ENCODE measurements around the gene NOL4L.
"Not testable (repeated sequence)": the region's sequence is repeated elsewhere in the genome, so short reads cannot be mapped to it uniquely, and the experiment has no call there.

The NOL4L gene

DNA sequence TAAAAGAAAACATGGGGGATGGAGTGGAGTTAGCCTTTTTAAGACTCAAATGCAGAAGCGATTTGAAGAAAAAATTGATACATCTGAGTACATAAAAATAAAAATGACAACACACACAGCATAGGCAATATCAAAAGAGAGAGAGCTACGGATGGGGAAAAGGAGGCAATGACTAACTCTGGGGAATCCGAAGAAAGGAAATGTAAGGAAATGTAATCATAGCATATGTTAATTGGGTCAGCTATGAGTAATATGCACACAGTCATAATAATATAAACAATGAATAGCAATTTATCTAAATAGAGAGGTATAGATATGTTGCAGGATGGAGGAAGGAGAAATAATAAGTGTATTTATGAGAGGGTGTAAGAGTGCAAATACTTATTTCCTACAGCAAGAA is 83.4 kb downstream of the NOL4L start:
- no peak for DNase-seq

DNA sequence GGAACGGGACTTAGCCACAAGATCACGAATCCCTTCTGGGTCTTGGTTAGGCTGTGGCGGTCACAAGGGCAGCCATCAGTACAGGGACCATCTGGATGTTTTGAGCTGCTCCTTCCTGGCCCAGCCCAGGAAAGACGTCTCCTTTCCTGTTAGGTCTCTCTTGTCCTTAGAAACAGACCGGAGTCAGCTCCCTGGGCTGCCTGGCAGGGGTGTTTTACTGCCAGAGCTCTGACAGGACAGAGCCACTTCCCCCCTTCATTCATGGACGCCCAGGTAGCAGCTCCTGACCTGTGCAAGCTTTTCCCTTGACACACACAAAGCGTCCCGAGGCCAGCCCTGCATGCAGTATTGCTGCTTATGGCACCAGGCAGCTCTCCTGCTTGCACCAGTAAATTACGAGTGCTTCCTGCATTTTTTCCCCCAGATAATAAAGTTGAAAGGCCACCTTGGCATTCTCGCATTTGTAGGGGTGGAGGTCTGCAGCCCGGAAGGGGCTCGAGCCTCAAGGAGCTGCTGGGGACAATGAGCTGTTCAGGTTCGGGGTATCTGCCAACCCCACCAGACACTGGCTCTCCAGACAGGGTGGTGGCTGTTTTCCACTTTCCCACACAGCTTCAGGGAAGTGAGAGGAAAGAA is 87.4 kb downstream of the NOL4L start:
- no peak for DNase-seq

DNA sequence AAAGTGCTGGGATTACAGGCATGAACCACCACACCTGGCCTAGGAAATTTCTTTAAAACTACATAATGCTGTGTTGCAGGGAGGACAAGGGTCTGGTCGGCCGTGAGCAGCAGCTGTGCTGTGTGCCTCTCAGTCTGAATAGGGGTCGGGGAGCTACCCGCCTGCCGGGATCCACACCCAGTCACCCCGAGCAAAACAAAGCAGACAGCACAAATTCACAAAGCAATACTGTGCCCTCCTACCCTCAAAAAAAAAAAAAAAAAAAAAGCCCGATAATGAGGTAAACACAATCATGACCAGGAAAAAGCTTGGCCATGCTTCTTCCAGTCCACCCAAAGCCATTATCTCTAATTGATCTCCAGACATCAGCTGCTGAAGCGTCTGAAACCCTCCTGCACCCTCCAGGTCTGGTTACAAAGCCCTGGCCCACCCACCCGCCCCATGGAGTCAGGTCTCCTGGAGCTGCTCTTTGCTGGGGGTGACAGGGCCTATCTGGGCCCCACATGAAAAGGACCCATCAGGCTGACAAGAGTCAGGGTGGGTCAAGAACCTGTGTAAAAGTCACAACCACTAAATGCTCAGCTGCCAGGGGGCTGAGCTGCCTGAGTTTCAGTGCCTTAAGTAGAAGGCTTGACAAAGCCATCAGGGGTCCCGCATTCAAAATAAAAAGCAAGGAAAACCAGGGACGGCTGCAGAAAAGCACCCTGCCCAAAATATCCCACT is 88.2 kb downstream of the NOL4L start:
- no peak for DNase-seq

DNA sequence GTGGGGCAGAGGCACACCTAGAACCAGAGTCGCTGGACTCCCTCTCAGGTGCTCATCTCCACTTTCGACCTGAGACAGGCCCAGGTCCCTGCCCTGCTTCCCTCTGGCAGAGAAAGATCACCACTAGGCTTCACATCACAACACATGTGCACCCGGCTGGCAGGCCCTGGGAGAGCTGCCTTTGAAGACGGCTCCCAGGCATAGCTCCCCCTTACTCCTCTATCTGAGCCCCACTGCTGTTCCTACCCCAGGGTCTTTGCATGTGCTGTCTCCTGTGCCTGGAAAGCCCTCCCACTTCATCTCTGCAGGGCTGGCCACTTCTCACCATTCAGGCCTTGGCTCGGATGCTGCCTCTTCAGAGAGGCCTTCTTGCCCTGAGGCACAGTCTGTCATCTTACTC is 89.2 kb downstream of the NOL4L start:
- DNase-seq, result no peak

DNA sequence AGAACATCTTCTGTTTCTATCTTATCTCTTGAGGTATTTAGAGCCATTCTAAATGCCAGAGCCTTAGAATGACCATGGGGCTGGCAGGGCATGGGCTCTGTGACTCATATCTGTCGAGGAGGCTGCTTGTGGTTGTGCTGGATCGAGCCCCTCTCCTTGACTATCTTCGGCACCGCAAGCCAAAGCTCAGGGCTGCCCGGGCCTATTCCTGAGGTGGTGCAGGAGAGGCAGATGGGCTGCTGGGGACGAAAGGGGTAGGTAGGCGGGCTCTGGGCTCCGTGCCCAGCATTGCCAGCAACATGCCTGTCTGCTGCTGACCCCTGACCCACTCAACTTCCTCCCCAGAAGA is 89.9 kb downstream of the NOL4L start:
- DNase-seq, result no peak

DNA sequence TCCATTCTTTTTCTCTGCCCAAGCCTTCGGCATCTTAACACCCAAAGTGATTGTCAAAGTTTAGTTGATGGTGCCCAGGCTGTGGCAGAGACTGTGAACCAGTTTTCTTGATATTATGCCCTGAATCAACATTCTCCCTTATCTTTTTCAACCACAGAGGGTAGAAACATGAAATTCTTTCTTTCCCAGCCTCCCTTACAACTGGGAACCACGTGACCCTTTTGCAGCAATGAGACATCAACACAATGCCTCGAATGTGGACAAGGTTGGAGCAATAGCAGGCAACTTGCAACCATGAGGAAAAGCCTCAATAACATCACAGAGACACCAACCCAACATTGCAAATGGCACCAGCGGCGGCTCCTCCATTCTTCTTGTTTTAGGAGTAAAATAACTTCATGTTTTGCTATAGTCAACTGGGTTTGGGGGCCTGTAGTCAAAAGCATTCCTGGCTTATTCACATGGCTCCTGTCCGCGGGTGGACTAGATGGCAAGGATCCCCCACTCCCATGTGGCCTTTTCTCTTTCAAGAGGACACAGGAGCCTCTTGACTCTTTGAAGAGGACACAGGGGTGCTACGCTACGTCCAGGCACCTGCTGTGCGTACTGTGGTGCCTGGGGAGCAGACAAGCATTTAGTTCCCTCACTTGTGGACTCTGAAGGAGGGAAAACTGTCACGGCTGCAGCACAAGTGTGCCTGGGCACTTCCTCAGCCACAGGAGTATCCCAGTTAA is 90.5 kb downstream of the NOL4L start:
- no peak for DNase-seq

DNA sequence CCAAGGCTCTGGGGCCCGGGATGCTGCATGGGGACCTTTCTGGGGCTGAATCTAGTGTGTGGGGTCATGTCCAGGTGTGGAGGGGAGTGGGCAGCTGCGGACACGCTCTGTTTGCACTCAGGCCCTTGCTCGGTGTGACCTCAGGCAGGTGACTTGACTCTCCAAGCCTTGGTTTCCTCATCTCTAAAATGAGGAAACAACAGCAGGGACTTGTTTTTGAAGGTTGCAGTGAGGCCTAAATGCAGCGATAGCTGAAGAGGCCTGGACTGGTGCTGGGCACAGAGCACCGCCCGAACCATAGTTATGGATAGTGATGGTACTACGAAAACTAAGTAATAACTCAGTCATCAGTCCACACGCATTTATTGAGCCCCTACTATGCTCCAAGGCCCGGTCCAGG is 91.8 kb downstream of the NOL4L start:
- DNase-seq, result no peak

DNA sequence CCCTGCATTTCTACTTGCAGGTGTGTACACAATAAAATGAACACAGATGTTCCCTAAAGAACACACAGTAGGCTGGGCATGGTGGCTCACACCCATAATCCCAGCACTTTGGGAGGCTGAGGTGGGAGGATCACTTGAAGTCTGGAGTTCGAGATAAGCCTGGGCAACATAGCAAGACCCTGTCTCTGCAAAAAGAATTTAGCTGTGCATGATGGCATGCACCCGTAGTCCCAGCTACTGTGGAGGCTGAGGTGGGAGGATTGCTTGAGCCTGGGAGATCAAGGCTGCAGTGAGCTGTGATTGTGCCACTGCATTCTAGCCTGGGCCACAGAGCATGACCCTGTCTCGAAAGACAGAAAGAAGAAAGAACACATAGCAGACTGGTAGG is 93.4 kb downstream of the NOL4L start:
- not testable (repeated sequence) for DNase-seq

DNA sequence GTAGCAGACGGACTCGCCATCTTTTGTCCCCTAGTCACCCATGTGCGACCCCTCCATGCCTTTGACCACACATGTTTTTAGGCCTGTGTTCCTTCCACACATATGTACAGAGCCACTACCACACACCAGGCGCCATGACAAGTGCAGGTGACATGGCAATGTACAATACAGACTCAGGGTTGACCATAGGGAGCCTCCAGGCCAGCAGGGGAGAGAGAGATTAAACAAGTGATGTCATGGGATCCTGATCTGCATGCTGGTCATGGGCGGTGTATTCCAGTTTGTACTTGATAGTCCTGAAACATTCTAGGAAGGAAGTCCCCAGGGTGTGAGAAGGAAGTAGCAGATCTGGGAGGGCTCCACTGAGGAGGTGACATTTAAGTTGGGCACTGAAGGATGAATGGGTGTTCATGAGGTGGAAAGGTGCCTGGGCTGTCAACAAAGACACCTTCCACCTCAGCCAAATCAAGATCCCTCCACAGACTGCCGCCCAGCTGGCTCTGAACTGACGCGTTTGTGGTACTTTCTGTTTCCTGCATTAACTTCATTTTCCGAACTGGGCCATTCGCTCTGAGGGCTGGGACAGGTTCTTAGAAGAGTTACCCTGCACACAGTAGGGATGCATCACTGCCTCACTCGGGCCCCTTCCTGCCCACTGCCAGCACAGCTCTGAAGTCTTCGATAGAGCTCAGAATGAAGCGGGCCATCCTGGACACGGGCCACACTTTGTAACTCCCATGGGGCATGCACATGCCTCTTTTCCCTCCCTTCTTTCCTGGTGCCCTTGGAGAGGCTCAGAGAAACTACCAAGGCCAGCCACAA is 94.0 kb downstream of the NOL4L start:
- DNase-seq, result no peak

DNA sequence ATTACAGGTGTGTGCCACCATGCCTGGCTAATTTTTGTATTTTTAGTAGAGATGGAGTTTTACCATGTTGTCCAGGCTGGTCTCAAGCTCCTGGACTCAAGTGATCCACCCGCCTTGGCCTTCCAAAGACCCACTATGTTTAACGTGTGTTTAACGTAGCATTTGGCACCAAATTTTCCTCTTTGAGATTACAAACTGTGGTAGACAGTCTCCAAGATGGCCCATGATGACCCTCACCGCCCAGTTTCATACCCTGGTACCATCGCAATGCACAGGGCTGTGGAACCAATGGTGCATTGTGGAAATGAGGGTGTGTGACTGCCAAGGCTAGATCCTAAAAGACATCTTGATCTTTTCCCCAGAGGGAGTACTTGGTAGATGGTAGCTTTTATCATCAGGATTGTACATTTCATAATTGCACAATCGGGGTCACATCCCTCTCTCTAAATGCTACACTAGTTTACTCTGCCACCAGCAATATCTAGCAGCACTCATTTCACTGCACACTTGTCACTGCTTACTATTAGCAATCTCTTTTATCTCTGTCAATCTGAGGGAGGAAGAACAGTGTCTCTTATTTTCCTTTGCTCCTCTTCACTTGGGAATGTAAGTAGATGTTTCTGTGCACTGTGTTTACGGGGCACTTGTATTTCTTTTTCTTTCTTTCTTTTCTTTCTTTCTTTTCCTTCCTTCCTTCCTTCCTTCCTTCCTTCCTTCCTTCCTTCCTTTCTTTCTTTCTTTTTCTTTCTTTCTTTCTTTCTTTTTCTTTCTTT is 96.9 kb downstream of the NOL4L start:
- no peak for DNase-seq

DNA sequence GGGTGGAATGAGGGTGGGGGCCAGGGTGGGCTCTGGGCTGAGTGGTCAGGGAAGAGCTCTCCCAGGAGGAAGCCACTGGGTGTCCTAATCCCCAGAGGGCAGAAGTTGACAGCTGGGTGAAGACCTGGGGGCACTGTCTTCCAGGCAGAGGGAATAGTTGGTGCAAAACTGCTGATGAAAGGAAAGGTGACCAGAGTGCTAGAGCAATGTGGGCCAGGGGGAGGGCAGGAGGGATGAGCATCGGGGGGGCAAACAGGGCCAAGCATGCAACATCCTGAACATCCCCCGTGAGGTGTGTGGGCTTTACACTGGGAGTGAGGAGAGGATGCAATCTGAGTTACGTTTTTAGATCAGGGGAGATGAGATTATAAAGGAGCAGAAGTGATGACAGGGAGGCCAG is 97.8 kb downstream of the NOL4L start:
- DNase-seq, result no peak

DNA sequence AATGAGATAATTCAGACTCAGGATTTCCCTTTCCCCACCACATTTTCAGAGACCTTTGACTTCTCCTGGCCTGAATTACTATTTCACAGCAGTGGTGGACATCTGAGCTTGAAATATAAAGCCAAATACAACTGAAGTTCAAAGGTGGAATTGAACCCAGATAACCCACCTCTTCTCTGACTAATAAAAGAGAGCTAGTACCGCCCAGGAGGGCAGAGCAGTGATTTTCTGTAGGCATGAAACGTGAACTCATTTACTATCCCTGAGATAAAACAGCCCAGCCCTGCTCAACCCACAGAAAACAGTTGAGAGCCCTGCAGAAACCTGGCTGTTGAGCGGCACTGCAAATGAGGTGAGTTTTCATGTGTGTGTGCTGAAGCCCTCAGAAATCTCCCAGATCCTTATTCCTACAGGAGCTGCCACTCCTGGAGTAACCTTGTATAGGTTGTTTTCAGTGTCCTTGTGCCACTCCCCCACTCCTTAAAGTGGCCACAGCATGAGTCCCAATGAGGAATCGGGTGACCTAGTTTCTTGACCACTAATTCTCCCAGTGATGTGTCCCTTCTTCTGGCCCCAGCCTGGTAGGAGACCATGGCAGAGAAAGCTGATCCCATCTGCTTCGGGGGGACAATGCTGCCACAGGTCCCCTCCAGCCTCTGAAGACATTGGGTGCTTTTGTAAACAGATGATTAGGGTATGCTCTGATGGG is 99.2 kb downstream of the NOL4L start:
- DNase-seq, result no peak

DNA sequence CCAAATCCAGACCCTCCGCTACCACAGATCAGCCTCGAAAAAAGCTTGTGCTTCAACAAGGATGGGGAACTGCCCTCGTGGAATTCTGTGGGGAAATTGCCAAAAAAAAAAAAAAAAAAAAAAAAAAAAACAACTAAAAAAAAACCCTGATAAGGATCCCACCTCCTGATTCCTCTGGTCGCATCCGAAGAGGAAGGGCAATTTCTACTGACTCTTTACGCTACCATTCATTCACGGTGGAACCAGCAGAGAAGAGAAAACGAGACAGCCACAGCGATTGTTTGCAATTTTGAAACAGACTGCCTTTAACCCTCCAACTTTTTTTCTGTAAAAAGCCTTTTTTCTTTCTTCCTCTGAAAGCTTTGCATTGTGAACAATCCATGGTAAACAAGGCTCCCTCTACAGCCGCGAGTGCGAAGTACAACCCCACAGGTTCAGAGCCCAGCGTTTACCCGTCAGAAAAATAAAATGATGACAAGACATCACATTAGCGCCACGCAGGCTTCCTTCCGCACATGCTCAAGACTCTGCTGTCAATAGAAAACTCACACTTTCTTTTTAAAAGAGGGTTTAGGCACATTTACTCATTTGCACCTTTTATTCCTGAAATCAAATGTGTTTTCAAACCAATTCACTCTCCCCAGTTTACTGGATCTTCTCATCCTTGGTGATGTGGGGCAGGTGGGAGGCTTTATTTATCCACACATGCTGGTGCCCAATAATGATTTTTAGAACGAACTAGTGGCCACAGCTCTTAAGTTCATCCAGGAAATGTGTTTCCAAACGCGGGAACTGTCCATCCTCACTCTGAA is 100.0 kb downstream of the NOL4L start:
- DNase-seq, result peak; percentile 48

DNA sequence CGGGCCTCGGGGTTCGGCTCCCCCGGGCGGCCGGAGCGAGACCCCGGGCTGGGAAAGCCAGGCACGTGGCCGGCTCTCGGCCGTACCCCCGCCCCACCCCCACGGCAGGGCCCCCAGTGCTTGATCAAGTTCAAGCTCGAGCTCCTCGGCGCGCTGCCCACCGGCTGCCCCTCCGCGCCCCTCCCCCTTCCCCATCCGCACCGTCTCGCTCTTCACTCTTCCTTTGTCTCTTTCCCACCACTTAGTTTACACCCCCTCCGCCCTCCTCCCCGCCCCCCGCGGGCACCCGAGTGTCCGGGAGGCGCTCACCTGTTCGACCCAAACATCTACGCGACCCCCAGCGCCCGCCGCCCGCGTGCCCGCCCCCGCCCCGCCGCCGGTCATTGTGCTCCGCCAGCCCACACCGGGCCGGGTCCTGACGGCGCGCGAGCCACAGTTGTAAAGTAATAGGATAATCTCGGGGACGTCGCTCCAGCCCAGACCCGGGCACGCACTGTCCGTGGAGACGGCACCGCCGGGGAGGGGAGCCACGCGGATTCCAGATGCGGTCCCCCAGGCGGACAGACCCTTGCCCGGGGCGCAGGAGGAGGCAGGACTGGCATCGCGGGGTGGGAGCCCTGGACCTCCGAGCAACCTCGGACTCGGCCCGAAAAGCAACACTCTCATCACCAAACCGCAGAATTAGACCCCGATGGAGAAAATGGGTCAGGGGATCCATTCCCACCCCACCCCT is 100.7 kb downstream of the NOL4L start:
- no peak for DNase-seq

DNA sequence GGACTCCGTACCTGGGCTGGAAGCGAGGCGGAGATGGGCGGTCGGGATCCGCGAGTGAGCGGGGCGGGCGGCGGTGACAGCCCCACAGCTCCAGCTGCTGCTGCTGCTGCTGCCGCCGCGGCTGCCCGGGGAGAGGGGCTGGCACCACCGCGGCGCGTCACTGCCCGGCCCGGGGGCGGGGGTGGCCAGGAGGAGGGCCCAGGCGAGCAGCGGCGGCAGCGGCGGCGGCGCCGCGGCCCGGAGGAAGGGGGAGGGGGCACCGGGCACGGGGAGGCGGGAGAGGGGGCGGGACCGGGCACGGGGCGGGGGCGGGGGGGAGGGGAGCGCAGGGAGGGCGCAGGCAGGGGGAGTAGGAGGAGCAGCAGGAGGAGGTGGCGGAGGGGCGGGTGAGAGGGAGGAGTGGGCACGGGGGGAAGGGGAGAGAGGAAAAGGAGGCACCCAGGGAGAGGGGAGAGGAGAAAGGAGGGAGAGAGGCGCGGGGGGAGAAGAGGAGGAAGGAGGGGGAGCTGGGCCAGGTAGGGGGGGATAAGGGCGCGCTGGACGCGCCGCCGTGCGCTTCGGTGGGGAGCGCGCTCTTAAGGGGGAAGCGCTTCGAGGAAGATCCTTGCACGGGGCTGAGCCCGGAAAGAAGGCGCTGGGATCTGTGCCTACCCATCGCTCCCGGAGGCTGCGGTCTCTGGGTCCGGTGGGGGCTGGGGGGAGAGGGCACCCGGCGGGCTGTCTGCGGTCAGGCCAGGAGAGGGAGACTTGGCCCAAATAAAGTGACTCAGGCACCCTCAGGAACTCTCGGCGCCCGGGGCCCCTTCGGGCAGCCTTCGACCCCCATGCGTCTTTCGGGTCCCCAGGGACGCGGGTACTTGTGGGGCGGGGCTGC is 101.5 kb downstream of the NOL4L start:
- peak; percentile 76 for DNase-seq

DNA sequence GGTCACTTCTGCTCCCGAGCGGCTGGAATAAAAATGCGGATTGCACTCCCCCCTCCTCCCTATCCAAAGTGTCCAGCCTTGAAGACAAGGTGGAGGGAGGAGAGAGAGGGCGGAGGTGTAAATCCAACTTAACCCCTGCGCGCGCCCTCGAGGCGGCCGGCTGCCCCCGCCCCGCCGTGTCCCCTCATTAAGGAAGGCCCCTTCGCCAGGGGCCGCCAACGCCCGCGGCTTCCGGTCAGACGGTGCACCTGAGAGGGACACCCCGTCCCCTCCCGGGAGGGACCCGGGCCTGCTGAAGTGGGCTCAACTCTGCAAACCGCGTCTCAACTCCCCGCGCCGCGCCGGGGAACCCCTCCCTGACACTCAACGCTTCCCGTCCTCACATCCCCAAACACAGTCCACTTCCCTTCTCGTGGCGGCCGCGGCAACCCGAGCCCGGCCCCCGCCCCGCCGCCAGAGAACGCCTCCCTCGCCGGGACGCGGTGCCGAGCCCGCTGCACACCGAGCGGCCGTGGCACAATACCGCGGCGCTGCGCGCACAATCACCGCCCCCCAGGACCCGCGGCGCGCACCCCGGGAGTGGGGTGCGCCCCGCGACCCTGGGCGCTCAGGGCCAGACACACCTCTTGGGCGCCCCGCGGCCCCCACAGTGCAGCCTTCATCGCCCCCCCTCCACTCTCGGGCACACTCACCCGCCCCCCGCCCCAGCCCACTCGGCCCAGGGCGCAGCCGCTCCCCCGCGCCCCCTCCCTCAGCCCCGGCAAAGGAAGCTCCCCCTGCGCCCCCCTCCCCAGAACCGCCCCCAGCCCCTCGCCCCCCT is 102.5 kb downstream of the NOL4L start:
- peak; percentile 10 for DNase-seq

DNA sequence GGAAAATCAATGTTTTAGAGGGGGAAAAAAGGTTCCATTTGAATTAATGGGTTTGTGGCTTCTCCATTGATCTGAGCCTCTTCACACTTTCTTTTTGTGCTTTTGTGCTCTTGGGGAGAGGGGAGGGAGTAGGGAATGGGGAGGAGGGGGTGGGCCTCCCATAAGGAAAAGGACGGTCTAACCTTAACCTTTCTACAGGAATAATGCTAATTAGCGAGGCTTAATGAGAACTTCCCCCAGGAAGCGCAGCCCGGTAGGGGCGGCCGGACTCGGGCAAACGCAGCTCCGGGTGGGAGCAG is 103.0 kb downstream of the NOL4L start:
- DNase-seq, result no peak

DNA sequence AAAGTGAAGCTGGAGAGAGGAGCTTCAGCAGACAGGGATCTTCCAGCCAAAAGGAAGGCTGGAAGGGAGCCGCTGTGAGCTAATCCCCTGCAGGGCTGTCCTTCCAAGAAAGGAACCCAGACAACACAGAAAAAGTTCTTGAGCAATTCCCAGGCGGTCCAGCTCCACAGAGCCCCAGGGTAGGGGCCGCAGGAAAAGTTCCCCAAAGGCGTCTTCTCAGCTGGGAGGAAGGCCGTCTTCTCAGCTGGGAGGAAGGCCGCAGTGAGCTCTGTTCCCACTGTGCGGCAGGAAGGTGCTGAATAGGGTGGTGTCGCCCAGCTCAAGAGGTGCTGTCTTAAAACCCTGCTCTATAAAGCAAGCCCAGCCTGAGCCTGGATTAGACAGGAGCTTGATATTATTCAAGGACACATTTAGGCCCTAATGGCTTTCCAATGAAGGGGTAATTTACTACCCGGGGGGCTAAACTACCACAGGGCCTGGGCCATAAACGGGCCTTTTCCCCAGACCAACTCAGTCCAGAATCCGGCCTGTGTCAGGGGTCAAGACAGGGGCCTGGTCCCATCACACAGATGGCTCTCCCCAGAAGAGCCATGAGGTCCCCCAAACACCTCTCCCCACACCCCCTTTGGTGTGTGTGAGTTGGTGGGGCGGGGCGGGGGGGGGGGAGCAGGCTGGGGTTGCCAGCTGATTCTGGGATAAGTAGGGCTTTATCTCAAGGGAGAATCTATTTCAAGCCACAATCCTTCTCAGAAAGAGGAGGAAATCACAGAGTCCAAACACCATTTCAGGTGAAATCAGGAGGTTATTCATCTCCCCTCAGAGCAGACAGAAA is 103.6 kb downstream of the NOL4L start:
- no peak for DNase-seq

Measured in DMS79 (cell line).